Fibroblast of lung (primary cell): ENCODE data around the gene HIPK3.

Experiments
- CTCF ChIP-seq, 2 donors: IDR thresholded peaks in 1 of 2; conservative IDR thresholded peaks in 1 of 2; 1 replicate in 1 of 2; 2 replicates in 1 of 2; pipeline ENCODE4 v1.5.1; 2011 to 2012; ENCODE audit warnings: low read length in 2 of 2, control low read depth in 1 of 2, inconsistent platforms in 1 of 2, low read depth in 1 of 2, mild to moderate bottlenecking in 1 of 2
- EZH2 ChIP-seq: IDR thresholded peaks from 2 replicates; pipeline ENCODE4 v1.5.1; 2012; ENCODE audit warnings: low read length, control low read depth, mild to moderate bottlenecking; ENCODE audit errors: missing control alignments

- no peak for TF ChIP-seq CTCF (conservative IDR thresholded peaks at IDR 0.05 in 1 of 2, IDR thresholded peaks at IDR 0.05 in 1 of 2; ENCODE audit: low read depth in 1 of 2, low read length in 2 of 2)
- no peak for TF ChIP-seq EZH2
Observed at GRCh38 chr11:33268945-33269540, 11.9 kb downstream of the HIPK3 start.
